CD4-positive, alpha-beta T cell treated with Interferon alpha-2 for 1 hour (primary cell): ENCODE data around the gene PGAM2.
"Not testable (repeated sequence)": the region's sequence is repeated elsewhere in the genome, so short reads cannot be mapped to it uniquely, and the experiment has no call there.

Source experiments
- DNase-seq, 2 donors: peaks; one replicate each; pipeline ENCODE4 v3.0.0-alpha.2; 2020 to 2022

The PGAM2 gene

DNA sequence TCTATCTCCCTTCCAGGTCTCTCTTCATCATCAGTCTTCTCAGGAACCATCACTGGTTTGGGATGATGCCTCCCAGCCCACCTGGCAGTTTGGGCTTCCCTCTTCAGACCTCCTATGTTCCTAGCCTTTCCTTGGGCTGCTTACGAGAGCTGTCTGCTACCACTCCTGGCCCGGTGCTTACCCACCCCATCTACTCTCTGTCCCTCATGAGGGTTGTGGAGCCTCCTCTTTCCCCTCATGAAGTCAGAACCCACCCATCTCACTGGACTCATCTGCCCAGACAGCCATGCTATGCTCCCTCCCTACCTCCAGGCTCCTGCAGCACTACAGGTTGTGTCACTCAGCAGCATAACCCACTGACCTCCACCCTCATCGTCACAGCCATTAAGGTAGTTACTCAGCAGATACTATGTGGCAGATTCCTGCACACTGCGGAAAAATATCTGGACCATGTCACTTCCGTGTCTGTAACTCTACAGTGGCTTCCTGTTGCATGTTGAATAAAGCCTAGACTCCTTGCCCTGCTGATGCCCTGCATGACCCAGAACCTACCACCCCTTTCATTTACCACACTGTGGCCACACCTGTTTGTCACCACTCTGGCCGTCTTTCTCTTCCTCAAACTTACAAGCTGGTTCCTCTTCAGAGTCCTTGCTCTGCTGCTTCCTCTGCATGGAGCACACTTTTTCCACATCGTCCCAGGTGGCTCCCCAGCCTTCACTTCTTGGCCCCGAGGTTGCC lies 18.9 kb downstream of the PGAM2 start:
- peak; percentile 60 to 81 for DNase-seq

GRCh38 chr7:44045226-44046014 lies 19.9 kb downstream of the PGAM2 start:
- DNase-seq, result peak in 1 of 2 donors; percentile 26

DNA sequence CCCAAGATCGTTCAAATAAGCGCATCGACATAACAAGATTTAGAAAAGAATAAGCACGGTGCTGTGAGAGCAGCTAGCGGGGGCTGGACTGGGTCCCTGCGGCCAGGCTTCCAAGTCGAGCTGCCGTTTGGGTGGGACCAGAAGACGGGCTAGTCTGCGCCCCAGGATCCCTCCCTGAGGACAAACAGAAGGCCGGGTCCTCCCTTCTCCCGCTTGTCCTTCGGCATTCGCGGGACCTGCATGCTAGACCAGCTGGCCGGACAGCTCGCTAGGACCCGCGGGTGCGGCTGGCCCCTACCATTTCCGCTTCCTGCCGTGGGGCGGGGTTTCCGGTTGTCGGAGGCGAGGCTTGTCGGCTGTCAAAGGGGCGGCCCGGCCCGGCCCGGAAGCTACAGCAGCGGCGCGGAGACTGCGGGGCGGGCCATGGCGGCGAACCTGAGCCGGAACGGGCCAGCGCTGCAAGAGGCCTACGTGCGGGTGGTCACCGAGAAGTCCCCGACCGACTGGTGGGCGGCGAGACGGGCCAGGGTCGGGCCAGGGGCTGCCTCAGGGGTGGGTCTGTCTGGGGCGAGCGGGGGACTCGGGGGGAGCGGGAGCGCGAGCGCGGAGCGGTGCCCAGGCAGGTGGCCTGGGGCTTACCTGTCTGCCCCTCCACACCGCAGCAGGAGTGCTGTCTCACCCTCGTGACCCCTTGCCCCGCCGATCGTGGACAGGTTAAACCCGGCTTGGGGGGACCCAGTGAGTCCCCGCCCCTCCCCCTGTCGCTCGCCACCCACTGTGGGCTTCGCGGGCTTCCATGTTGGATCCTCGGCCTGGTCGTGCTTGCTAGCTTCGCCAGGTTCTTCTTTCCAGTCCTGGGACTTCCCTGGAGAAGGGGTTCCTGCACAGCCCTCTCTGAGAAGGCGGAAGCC lies 20.8 kb downstream of the PGAM2 start, which contains the start of gene DBNL:
TSS of gene DBNL (plus strand) at position 388 of the 911 bp plus-strand sequence. CDS start at position 424, 36 bp downstream.
- DNase-seq, result peak; percentile 86 to 87

DNA sequence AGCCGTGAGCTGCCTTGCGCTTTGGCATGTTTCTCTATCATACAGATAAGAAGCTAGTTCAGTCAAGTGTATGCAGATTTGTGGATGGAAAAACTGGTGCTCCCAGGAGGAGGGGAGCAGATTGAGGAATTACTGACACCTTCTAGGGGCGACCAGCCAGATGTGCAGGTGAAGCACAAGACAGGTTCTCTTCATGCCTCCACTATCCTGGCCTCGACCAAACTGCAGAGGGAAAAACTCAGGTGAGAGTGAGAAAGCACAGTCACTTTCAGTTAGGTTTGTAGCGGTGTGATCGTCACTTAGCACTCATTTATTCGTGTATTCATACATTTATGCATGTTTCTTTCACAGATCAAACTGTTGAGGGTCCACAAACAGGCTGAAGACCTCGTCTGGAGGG lies 21.5 kb downstream of the PGAM2 start:
- no peak for DNase-seq

DNA sequence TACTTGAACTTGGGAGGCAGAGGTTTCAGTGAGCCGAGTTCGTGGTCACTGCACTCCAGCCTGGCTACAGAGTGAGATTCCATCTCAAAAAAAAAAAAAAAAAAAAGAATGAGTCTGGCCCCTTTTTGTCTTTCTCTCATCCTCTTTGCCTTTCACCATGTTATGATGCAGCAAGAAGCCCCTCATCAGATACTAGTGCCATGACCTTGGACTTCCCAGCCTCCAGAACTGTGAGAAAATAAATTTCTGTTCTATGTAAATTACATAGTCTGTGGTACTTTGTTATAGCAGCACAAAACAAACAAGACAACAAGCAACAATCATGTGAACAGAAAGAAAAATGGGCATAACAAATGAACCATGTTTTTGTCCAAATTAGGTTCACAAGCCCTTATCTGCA lies 23.1 kb downstream of the PGAM2 start:
- DNase-seq, result no peak

DNA sequence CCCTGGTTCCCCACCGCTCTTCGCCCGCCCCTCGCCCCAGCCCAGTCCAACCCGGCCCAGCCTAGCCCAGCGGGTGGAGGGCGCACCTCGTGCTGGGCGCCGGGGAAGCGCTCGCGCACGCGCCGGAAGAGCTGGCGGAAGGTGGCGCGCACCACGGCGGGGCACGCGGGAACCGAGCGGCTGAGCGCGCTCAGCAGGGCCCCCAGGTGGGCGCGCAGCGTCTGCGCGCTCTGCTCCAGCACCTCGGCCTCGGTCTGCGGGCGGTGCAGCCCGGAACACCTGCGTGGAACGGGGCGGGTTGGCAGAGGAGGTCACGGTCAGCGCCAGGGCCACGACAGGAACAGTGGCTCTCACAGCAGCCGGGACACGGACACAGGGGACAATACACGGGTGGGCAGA lies 24.9 kb downstream of the PGAM2 start:
- peak; percentile 75 to 81 for DNase-seq

DNA sequence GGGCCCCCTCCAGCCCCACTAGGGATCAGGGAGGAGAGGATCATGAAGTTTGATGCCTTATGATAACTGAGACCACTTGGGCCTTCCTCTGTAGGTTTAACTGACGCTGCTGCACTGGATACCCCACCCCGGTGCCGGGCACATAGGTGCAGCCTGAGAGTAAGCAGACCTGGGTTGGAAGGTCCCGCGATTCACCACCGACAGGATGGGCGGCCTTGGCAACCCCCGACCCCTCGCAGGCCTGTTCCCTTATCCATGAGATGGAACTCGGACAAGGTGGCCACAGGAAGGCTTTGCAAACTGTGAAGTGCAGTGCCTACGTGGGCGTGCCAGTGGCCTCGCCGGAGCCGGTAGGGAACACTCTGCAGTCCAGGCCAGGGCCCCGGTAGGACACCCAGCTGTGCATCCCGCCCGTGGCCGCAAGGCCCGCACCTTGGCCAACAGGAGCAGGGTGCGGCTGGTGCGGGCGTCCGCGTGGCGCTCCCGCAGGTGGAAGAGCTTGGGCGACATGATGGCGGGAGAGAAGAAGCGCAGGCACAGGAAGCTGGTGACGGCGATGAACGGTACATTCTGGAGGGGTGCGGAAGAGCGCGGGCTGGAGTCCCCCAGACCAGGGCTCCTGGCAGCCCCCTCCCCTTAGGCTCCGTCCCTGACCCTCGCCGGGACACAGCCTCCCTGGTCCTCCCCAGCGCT lies 25.4 kb downstream of the PGAM2 start:
- DNase-seq, result not testable (repeated sequence)

DNA sequence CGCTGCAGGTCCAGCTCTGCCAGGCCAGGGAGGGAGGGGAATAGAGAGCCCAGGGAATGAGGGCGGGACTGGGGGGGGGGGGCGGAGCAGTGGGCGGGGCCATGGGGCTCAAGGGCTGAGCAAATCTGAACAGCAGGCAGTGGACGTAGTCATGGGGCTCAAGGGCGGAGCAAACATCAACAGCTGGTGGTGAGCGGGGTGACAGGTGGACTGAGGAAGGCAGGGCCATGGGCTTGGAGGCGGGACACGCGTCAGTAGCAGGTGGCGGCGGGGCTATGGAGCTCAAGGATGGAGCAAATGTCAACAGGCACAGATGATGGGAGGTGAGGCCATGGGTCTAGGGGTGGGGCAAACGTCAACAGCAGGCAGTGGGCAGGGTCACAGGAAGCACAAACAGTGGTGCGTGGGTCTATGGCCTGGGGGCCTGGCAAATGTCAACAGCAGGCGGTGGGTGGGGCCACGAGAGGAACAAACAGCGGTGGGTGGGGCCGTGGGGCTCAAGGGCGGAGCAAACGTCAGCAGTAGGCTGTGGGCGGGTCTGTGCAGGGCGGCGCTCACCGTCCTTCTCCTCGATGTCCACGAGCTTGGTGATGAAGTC lies 26.3 kb downstream of the PGAM2 start:
- peak; percentile 91 for DNase-seq

GRCh38 chr7:44038553-44038952 lies 26.8 kb downstream of the PGAM2 start:
- DNase-seq, result not testable (repeated sequence)

- not testable (repeated sequence) for DNase-seq
These were observed 27.4 kb downstream of the PGAM2 start for GRCh38 chr7:44037951-44038350.

GRCh38 chr7:44036364-44036763 lies 29.0 kb downstream of the PGAM2 start:
- peak; percentile 15 to 59 for DNase-seq

DNA sequence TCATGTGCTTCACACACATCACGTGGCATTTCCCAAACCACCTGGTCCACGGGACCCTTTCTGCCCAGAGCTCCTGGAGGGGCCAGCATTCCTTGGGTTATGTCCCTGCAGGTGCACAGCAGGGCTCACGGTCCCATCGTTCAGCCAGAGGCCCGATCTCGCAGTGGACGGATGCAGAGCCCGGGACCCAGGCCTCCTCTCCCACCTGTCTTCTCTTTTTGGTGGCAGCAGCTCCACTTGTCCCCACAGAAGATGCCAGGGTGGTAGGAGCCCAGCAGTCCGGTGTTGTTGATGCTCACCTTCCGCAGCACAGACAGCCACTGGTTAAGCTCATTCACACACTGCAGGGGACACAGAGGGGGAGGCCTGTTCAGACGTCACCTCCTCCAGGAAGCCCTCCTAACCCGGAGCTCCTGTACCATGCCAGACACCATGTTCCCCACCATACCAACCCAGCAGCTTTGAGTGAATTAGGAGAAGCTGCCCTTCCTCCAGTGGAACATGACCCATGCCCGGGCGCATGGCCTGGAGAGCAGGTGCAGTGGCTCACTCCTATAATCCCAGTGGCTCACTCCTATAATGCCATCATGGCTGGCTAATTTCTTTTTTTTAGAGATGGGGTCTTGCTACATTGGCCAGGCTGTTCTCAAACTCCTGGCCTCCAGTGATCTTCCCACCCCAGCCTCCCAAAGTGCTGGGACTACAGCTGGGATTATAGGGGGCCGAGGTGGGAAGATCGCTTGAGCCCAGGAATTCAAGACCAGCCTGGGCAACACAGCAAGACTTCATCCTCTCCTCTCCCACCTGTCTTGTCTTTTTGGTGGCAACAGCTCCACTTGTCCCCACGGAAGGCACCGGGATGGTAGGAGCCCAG lies 31.2 kb downstream of the PGAM2 start:
- DNase-seq, result not testable (repeated sequence)

DNA sequence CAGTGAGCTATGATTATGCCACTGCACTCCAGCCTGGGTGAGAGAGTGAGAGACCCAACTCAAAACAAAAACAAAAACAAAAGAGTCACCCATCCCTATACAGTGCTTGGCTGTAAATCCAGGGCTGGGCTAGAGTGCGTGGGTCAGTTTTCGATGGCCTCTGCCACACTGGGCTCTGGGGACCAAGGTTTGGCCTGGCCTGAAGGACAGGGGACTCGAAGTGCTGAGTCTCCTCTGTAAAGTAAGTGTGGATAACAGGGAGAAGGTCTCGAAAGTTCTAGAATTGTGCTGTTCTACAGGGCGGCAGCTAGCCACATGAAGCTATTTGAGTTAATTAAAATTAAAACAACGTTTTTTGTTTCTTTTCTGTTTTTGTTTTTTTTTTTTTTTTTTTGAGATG lies 33.3 kb downstream of the PGAM2 start:
- DNase-seq, result not testable (repeated sequence)

DNA sequence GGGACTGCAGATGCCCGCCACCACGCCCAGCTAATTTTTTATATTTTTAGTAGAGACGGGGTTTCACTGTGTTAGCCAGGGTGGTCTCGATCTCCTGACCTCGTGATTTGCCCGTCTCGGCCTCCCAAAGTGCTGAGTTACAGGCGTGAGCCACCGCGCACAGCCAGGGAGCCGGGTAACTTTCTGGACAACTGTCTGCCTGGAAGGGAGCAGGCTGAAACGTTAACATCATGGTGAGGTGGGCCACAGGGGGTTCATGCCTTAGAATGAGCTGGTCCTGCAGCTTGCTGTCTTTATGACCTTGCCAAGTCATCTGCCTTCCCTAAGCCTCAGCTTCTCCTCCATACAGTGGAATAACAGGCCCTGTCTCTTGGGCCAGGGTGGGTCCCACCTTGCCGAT lies 34.0 kb downstream of the PGAM2 start:
- not testable (repeated sequence) for DNase-seq

DNA sequence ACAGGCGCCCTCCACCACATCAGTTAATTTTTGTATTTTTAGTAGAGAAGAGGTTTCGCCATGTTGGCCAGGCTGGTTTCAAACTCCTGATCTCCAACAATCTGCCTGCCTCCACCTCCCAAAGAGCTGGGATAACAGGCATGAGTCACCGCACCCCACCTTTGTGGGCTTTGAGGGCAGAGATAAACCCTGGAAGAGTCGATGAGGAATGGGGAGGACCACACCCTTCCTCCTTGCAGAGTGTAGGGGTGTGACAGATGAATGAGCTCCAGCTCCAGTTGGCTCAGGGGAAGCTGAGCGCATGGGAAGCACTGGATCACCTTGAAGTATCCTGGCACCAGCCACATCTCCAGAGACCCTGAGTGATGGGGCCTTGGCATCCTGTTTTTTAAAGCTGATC lies 35.3 kb downstream of the PGAM2 start:
- DNase-seq, result not testable (repeated sequence)

GRCh38 chr7:44029433-44029832 lies 35.9 kb downstream of the PGAM2 start:
- DNase-seq, result not testable (repeated sequence)

GRCh38 chr7:44022796-44023467 lies 42.4 kb downstream of the PGAM2 start:
- not testable (repeated sequence) for DNase-seq

DNA sequence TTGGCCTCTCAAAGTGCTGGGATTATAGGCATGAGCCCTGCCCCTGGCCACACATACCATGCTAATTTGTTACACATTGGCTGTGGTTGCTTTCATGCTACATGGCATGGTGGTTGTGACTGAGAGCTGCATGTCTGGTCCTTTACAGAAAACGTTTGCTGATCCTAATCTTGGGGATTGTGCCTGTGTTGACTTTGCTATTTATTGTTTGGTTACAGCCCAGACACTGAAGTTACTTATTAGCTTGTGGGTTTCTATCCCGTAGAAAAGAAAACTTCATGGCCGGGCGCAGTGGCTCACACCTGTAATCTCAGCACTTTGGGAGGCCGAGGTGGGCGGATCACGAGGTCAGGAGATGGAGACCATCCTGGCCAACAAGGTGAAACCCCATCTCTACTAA lies 43.3 kb downstream of the PGAM2 start:
- not testable (repeated sequence) for DNase-seq

- DNase-seq, result not testable (repeated sequence)
These were observed 45.5 kb downstream of the PGAM2 start for GRCh38 chr7:44019825-44020224.
